ENCODE results near the gene ASB15. TPM values are rescaled to one million over a fixed set of nuclear protein-coding genes. Genes with fewer than 3 reads are reported as not detected.

ASB15 gene
- total and polyA plus RNA-seq, 2 of the 8 experiments (the other 6 are each of a cell fraction or from before 2014, with no cell fraction given): not detected

GRCh38 chr7:123600876-123601275, 745 bp upstream of the ASB15 start:
- H3K27me3 ChIP-seq (replicated peaks in 1 of 4; ENCODE audit: control insufficient read depth in 3 of 4, extremely low read depth in 1 of 4, insufficient read depth in 3 of 4, low read length in 3 of 4): no peaks in the 10 kb centered on the region
- CTCF ChIA-PET (ENCODE audit: partially characterized antibody): interaction anchor here (1.1 to 1.5 kb wide), 2 partner anchors 23 to 26 kb away, joined by 3 to 7 read pairs; no protein-coding TSS in a partner anchor
- 78% methylated on average over 3 of the region's 3 CpGs; no CpG with 5 or more reads in 1 of the 2 experiments for WGBS, 2 experiments (ENCODE audit: extremely low coverage in 1 of 2, insufficient coverage in 1 of 2, insufficient read length in 1 of 2, insufficient replicate concordance in 2 of 2, low coverage in 1 of 2, low lambda C conversion rate in 2 of 2, missing lambda C conversion rate in 1 of 2)

More at GRCh38 chr7:123600876-123601275, 745 bp upstream of the ASB15 start:
- H3K27ac ChIP-seq (ENCODE audit: low read depth, low read length): no peak overlapping the region
- no peak overlapping the region for H2BK15ac ChIP-seq (ENCODE audit: low read length)
- FAIRE-seq: no peak
- H4K5ac ChIP-seq (ENCODE audit: insufficient read length, low read depth, low read length): no peak overlapping the region
- TF ChIP-seq RAD21 (IDR thresholded peaks at IDR 0.05 in 1 of 2, conservative IDR thresholded peaks at IDR 0.05 in 1 of 2; ENCODE audit: low read depth in 2 of 2, low read length in 2 of 2) (no peak), GABPA (IDR thresholded peaks at IDR 0.05; ENCODE audit: borderline replicate concordance, insufficient read depth, low read length) (no peak), SP1 (IDR thresholded peaks at IDR 0.05; ENCODE audit: low read depth, low read length) (no peak), CHD2 (IDR thresholded peaks at IDR 0.05; ENCODE audit: low read length) (no peak), HDAC6 (IDR thresholded peaks at IDR 0.05; ENCODE audit: low read depth, low read length) (no peak), MAX (IDR thresholded peaks at IDR 0.05) (no peak), KDM5A (IDR thresholded peaks at IDR 0.05; ENCODE audit: low read length) (no peak), KDM4A (IDR thresholded peaks at IDR 0.05; ENCODE audit: low read depth, low read length, severe bottlenecking) (no peak), TEAD4 (IDR thresholded peaks at IDR 0.05; ENCODE audit: low read depth, low read length) (no peak)
- no peak overlapping the region for H2BK20ac ChIP-seq (ENCODE audit: low read length)
- no peak overlapping the region for H3K9ac ChIP-seq (replicated peaks in 1 of 4; ENCODE audit: extremely low read depth in 1 of 4, low read depth in 3 of 4, low read length in 3 of 4)
- H3K79me1 ChIP-seq (ENCODE audit: low read depth, low read length): no peaks in the 10 kb centered on the region
- no peak overlapping the region for H2BK120ac ChIP-seq (replicated peaks; ENCODE audit: low read depth, low read length)
- H3K4me3 ChIP-seq (ENCODE audit: extremely low read depth in 1 of 4, insufficient read depth in 2 of 4, low read depth in 3 of 4, low read length in 4 of 4): no peak overlapping the region
- no peaks in the 10 kb centered on the region; the same call in 1 of the 2 replicates for H3K23me2 ChIP-seq (ENCODE audit: low read depth, low read length)
- DNase-seq (ENCODE audit: low read depth in 1 of 2, low spot score in 2 of 2): no peak
- H2AK5ac ChIP-seq (ENCODE audit: low read depth, low read length): no peak overlapping the region
- 0 out of 2 replicates have a peak overlapping the region, but pooled peaks have one; percentile 7 for H2AFZ ChIP-seq (ENCODE audit: low read length)
- H4K20me1 ChIP-seq (replicated peaks in 1 of 2; ENCODE audit: control insufficient read depth in 1 of 2, insufficient read depth in 2 of 2, low read length in 2 of 2): no peaks in the 10 kb centered on the region
- H2BK12ac ChIP-seq (ENCODE audit: low read depth, low read length): no peak overlapping the region
- H3K79me2 ChIP-seq (ENCODE audit: control insufficient read depth in 1 of 2, insufficient read depth in 2 of 2, low read length in 2 of 2): no peaks in the 10 kb centered on the region
- no peaks in the 10 kb centered on the region for H3K36me3 ChIP-seq (ENCODE audit: control insufficient read depth in 2 of 4, insufficient read depth in 4 of 4, low read length in 3 of 4)
- H2BK5ac ChIP-seq (ENCODE audit: low read depth, low read length): no peak overlapping the region
- no peak overlapping the region for H3K14ac ChIP-seq (ENCODE audit: insufficient read length)
- POLR2A ChIA-PET (ENCODE audit: partially characterized antibody): no interaction called here
- no peak overlapping the region for H4K8ac ChIP-seq (ENCODE audit: extremely low read depth, insufficient read depth, low read length)
- no peak overlapping the region for H3K23ac ChIP-seq (ENCODE audit: insufficient read length)
- no peak overlapping the region for H4K91ac ChIP-seq (replicated peaks; ENCODE audit: insufficient read length, low read length)
- no peak overlapping the region for H3K56ac ChIP-seq (replicated peaks; ENCODE audit: insufficient read length, low read depth, low read length)
- H3K9me3 ChIP-seq (ENCODE audit: insufficient read depth in 2 of 2, low read depth in 1 of 2, low read length in 1 of 2): no peaks in the 10 kb centered on the region
- H3K4ac ChIP-seq (replicated peaks; ENCODE audit: insufficient read length, low read depth, low read length): no peak overlapping the region
- no peak overlapping the region for H3K4me2 ChIP-seq (ENCODE audit: insufficient read depth in 1 of 2, low read depth in 2 of 2, low read length in 2 of 2)
- no peaks in the 10 kb centered on the region for H3K4me1 ChIP-seq (replicated peaks in 1 of 4; ENCODE audit: control insufficient read depth in 3 of 4, insufficient read depth in 4 of 4, low read length in 3 of 4)
- H3K18ac ChIP-seq (ENCODE audit: extremely low read depth, low read length): no peak overlapping the region
